Measurements from ENCODE around the gene LIN7A. TPM values are rescaled to one million over a fixed set of nuclear protein-coding genes. Genes with fewer than 3 reads are reported as not detected.

Gene LIN7A
- total RNA-seq, 2 donors from 2014 or later: 2.2 to 5.4 TPM

GRCh38 chr12:80954857-80955520 lies 17.3 kb upstream of the LIN7A start:
- no peak for DNase-seq (ENCODE audit: low spot score)
- Histone ChIP-seq H3K4me1 (replicated peaks) (no peaks in the 10 kb centered on the region), H3K27me3 (replicated peaks; ENCODE audit: insufficient read depth) (no peaks in the 10 kb centered on the region), H3K4me3 (no peak overlapping the region), H3K36me3 (no peaks in the 10 kb centered on the region), H3K9me3 (no peaks in the 10 kb centered on the region), H3K27ac (no peak overlapping the region)
- intact Hi-C loops (cut with DNase I): no loop called here
- TF ChIP-seq POLR2AphosphoS5 (IDR thresholded peaks at IDR 0.05) (no peak), POLR2A (IDR thresholded peaks at IDR 0.05) (no peak), CTCF (IDR thresholded peaks at IDR 0.05) (no peak)
- 43% methylated on average over 5 of the region's 5 CpGs for WGBS

GRCh38 chr12:80952443-80952842 lies 14.7 kb upstream of the LIN7A start:
- Histone ChIP-seq H3K27me3 (replicated peaks; ENCODE audit: insufficient read depth) (no peaks in the 10 kb centered on the region), H3K4me1 (replicated peaks) (no peaks in the 10 kb centered on the region), H3K4me3 (no peak overlapping the region), H3K27ac (no peak overlapping the region), H3K9me3 (no peaks in the 10 kb centered on the region), H3K36me3 (no peaks in the 10 kb centered on the region)
- no peak for TF ChIP-seq CTCF (IDR thresholded peaks at IDR 0.05)
- no peak for TF ChIP-seq POLR2AphosphoS5 (IDR thresholded peaks at IDR 0.05)
- no peak for DNase-seq (ENCODE audit: low spot score)
- intact Hi-C loops (cut with DNase I): no loop called here

GRCh38 chr12:80946591-80946990 lies 8.9 kb upstream of the LIN7A start:
- 34% methylated on average over 3 of the region's 3 CpGs for WGBS
- H3K36me3 ChIP-seq: no peaks in the 10 kb centered on the region

GRCh38 chr12:80943338-80943737 lies 5.6 kb upstream of the LIN7A start:
- no peaks in the 10 kb centered on the region for H3K9me3 ChIP-seq
- no peaks in the 10 kb centered on the region for H3K36me3 ChIP-seq
- H3K27me3 ChIP-seq (replicated peaks; ENCODE audit: insufficient read depth): no peaks in the 10 kb centered on the region
- H3K27ac ChIP-seq: no peak overlapping the region
- no peak for DNase-seq (ENCODE audit: low spot score)
- TF ChIP-seq POLR2A (IDR thresholded peaks at IDR 0.05) (no peak), CTCF (IDR thresholded peaks at IDR 0.05) (no peak), POLR2AphosphoS5 (IDR thresholded peaks at IDR 0.05) (no peak)
- no peaks in the 10 kb centered on the region for H3K4me1 ChIP-seq (replicated peaks)
- intact Hi-C loops (cut with DNase I): no loop called here
- H3K4me3 ChIP-seq: no peak overlapping the region

More at GRCh38 chr12:80946591-80946990, 8.9 kb upstream of the LIN7A start:
- intact Hi-C loops (cut with DNase I): no loop called here
- no peak overlapping the region for H3K27ac ChIP-seq
- TF ChIP-seq POLR2A (IDR thresholded peaks at IDR 0.05) (no peak), CTCF (IDR thresholded peaks at IDR 0.05) (no peak), POLR2AphosphoS5 (IDR thresholded peaks at IDR 0.05) (no peak)
- no peaks in the 10 kb centered on the region for H3K4me1 ChIP-seq (replicated peaks)
- no peaks in the 10 kb centered on the region for H3K9me3 ChIP-seq
- no peaks in the 10 kb centered on the region for H3K27me3 ChIP-seq (replicated peaks; ENCODE audit: insufficient read depth)
- no peak for DNase-seq (ENCODE audit: low spot score)
- H3K4me3 ChIP-seq: no peak overlapping the region

- no peak overlapping the region for H3K4me3 ChIP-seq
- 73% methylated on average over 1 of the region's 1 CpG for WGBS
- intact Hi-C loops (cut with DNase I): no loop called here
- no peaks in the 10 kb centered on the region for H3K27me3 ChIP-seq (replicated peaks; ENCODE audit: insufficient read depth)
- H3K36me3 ChIP-seq: no peaks in the 10 kb centered on the region
- TF ChIP-seq POLR2A (IDR thresholded peaks at IDR 0.05) (no peak), CTCF (IDR thresholded peaks at IDR 0.05) (no peak), POLR2AphosphoS5 (IDR thresholded peaks at IDR 0.05) (no peak)
- H3K27ac ChIP-seq: no peak overlapping the region
- H3K9me3 ChIP-seq: no peaks in the 10 kb centered on the region
- no peak for DNase-seq (ENCODE audit: low spot score)
- no peaks in the 10 kb centered on the region for H3K4me1 ChIP-seq (replicated peaks)
Observed at GRCh38 chr12:80941916-80942315, 4.2 kb upstream of the LIN7A start.
